Gastroesophageal sphincter (tissue), 4 donors: ENCODE results near the gene DAAM1. TPM values are rescaled to one million over a fixed set of nuclear protein-coding genes. Genes with fewer than 3 reads are reported as not detected.

ENCODE experiments used
- ATAC-seq: fragments of 150-250 bp; one replicate; pipeline ENCODE4 v1.9.1; 2016; ENCODE audit warnings: mild to moderate bottlenecking, moderate library complexity
- H3K27ac ChIP-seq, 4 donors: fragments of 200-600 bp; sonication (generic) in 3 of 4; 1 replicate in 3 of 4; 2 replicates in 1 of 4; pipeline ENCODE4 v1.5.1; 2016 to 2019
- H3K27me3 ChIP-seq: fragments of 200-600 bp; sonication (generic); one replicate; pipeline ENCODE4 v1.5.1; 2019
- H3K36me3 ChIP-seq, 2 donors: fragments of 200-600 bp; sonication (generic); one replicate each; pipeline ENCODE4 v1.5.1; 2019; ENCODE audit warnings: control low read depth in 1 of 2
- H3K4me1 ChIP-seq, 3 donors: fragments of 200-600 bp; sonication (generic); 1 replicate in 2 of 3; 2 replicates in 1 of 3; pipeline ENCODE4 v1.5.1; 2016 to 2019; ENCODE audit warnings: control low read depth in 2 of 3
- H3K4me3 ChIP-seq, 2 donors: fragments of 200-600 bp; sonication (generic); one replicate each; pipeline ENCODE4 v1.5.1; 2019; ENCODE audit warnings: mild to moderate bottlenecking in 1 of 2, moderate library complexity in 1 of 2
- H3K9me3 ChIP-seq, 3 donors: fragments of 200-600 bp; sonication (generic); one replicate each; pipeline ENCODE4 v1.5.1; 2017 to 2019; ENCODE audit warnings: control low read depth in 2 of 3
- EP300 ChIP-seq: sonication (generic); formaldehyde crosslinking; IDR thresholded peaks from one replicate; pipeline ENCODE4 v1.6.1; 2017; ENCODE audit warnings: antibody characterized with exemption, mild to moderate bottlenecking
- POLR2A ChIP-seq, 2 donors: fragments of 450-650 bp; IDR thresholded peaks; one replicate each; pipeline ENCODE4 v1.6.1; 2017; ENCODE audit warnings: antibody characterized with exemption in 2 of 2, mild to moderate bottlenecking in 2 of 2, moderate library complexity in 1 of 2
- POLR2AphosphoS5 ChIP-seq: sonication (generic); formaldehyde crosslinking; IDR thresholded peaks from one replicate; pipeline ENCODE4 v1.6.1; 2017; ENCODE audit warnings: antibody characterized with exemption
- WGBS, 2 donors: methylation state at CpG; one replicate each; pipeline ENCODE4 v1.1.5; 2018; ENCODE audit warnings: low coverage in 1 of 2; 5-methylcytosine and 5-hydroxymethylcytosine counted together
- total RNA-seq, 4 donors: library from RNA; depleted of rRNA; stranded (reverse); fragments of >200 nt; gene quantifications; one replicate each; pipeline ENCODE4 v1.1.0, GENCODE V29; 2016
- TF ChIP-seq, protein P1 (sequence below), 4 experiments: fragments of 200-600 bp in 2 of 4; fragments of 450-650 bp in 2 of 4; sonication (generic) in 1 of 4; IDR thresholded peaks; one replicate each; pipeline ENCODE4 v1.5.1; 2017 to 2019; ENCODE audit warnings: antibody characterized with exemption in 4 of 4, mild to moderate bottlenecking in 2 of 4, moderate library complexity in 2 of 4

The DAAM1 gene
- total RNA-seq, 4 donors from 2014 or later, result 64.0 to 124 (median 87.3) TPM

DNA sequence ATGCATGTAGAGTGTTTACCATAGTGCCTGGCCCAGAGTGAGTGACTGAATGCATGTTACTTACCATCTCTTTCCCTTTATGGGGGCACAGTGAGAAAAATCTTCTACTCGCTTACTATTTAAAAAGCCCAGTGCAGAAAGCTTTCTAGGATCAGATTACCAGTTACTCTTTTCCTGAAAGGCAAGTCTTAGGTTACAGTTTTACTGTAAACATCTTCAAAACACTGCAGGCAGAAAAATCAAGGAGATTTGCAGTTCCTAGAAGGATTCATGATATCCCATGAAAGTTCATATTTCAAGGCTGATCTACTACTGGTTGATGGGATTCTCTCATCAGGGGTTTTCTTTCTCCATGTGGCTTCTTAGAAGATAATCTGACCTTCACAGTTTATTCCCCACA, 29.3 kb upstream of the DAAM1 start:
- Histone ChIP-seq H3K4me3 (no peak overlapping the region), H3K27me3 (no peaks in the 10 kb centered on the region), H3K4me1 (peaks cover 0 to 19% (median 0%) of the 10 kb centered on the region in 3 donors), H3K27ac (no peak overlapping the region), H3K9me3 (no peaks in the 10 kb centered on the region), H3K36me3 (no peaks in the 10 kb centered on the region)
- TF ChIP-seq, protein P1, sequence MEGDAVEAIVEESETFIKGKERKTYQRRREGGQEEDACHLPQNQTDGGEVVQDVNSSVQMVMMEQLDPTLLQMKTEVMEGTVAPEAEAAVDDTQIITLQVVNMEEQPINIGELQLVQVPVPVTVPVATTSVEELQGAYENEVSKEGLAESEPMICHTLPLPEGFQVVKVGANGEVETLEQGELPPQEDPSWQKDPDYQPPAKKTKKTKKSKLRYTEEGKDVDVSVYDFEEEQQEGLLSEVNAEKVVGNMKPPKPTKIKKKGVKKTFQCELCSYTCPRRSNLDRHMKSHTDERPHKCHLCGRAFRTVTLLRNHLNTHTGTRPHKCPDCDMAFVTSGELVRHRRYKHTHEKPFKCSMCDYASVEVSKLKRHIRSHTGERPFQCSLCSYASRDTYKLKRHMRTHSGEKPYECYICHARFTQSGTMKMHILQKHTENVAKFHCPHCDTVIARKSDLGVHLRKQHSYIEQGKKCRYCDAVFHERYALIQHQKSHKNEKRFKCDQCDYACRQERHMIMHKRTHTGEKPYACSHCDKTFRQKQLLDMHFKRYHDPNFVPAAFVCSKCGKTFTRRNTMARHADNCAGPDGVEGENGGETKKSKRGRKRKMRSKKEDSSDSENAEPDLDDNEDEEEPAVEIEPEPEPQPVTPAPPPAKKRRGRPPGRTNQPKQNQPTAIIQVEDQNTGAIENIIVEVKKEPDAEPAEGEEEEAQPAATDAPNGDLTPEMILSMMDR (IDR thresholded peaks at IDR 0.05), result no peak
- no peak for TF ChIP-seq EP300
- no peak for TF ChIP-seq POLR2A (IDR thresholded peaks at IDR 0.05)
- no peak for TF ChIP-seq POLR2AphosphoS5
- WGBS, 2 donors, result 65% methylated on average over 1 of the region's 1 CpG; no CpG with 5 or more reads in 1 of the 2 donors
- no peak for ATAC-seq

DNA sequence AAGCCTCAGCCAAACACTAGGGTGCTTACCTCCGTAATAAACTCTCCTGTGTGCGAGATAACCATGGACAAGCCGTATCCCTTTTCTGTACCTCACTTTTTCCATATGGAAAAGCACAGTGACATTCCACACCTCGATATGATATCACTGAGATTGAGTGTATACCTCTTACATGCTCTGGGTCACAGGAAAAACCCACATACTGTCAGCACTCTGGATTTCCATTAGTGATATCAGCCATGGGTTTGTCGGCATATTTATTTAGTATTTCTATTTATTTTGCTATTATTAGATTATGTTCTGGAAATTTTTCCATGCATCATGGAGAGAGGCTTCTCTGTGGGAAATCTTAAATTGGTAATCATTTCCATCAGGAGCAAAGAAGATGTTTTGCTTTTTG, 28.0 kb upstream of the DAAM1 start:
- H3K9me3 ChIP-seq, result no peaks in the 10 kb centered on the region
- TF ChIP-seq POLR2A (IDR thresholded peaks at IDR 0.05) (no peak), EP300 (no peak), POLR2AphosphoS5 (no peak)
- TF ChIP-seq, protein P1 (IDR thresholded peaks at IDR 0.05), result no peak
- no peak for ATAC-seq
- no peak overlapping the region for H3K4me3 ChIP-seq
- H3K27me3 ChIP-seq, result no peaks in the 10 kb centered on the region
- H3K36me3 ChIP-seq, result no peaks in the 10 kb centered on the region
- no peak overlapping the region for H3K27ac ChIP-seq
- 67 to 71% methylated on average over 5 of the region's 5 CpGs for WGBS, 2 donors
- peaks cover 0 to 19% (median 0%) of the 10 kb centered on the region in 3 donors for H3K4me1 ChIP-seq

DNA sequence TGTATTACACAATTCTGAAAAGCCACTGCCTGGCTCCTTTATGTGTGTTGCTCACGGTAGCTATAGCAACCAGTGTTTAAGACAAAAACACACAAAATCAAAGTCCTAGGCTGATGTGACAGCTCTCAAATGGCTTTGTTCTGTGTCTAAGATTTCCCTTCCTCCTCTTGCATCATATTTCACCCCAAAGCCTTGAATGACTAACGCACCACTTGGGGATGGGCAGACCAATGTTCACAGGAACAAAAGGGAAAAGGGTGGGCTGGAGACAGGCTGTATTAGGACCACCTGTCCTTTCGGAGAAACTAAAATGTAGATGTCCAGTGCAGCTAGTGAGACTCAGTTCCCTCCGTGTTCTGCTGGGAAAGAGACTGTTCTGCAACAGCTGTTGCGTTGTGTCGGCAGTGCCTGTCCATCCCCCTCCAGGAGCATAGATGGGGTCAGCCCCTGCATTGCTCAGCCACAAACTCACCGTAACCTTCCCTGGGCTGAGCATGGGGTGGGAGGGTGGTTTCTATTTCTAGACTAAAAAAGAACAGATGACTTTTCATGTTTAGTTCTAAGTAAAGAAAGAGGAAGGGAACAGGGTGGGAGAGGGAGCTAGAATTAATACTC, 26.8 kb upstream of the DAAM1 start:
- Histone ChIP-seq H3K9me3 (no peaks in the 10 kb centered on the region), H3K4me3 (peak overlapping the region in 1 of 2 donors; percentile 15), H3K27me3 (no peaks in the 10 kb centered on the region), H3K27ac (peak overlapping the region in 3 of 4 donors; percentile 53 to 61 (median 54)), H3K36me3 (no peaks in the 10 kb centered on the region), H3K4me1 (peaks cover 0 to 19% (median 0%) of the 10 kb centered on the region in 3 donors)
- TF ChIP-seq POLR2AphosphoS5, result no peak
- no peak for TF ChIP-seq EP300
- TF ChIP-seq, protein P1 (IDR thresholded peaks at IDR 0.05), result no peak
- no peak for TF ChIP-seq POLR2A (IDR thresholded peaks at IDR 0.05)
- peak; percentile 80 for ATAC-seq
- WGBS, 2 donors, result 21 to 35% methylated on average over 3 to 7 of the region's 7 CpGs

DNA sequence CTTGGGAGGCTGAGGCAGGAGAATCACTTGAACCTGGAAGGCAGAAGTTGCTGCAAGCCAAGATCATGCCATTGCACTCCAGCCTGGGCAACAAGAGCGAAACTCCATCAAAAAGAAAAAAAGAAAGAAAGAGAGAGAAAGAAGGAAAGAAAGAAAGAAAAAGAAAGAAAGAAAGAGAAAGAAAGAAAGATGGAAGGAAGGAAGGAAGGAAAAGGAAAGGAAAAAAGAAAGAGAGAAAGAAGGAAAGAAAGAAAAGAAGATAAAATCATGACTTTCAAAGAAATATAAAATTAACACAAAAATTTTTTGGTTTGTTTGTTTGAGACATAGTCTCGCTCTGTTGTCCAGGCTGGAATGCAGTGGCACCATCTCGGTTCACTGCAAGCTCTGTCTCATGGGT, 22.2 kb upstream of the DAAM1 start:
- Histone ChIP-seq H3K36me3 (no peaks in the 10 kb centered on the region), H3K4me3 (no peak overlapping the region), H3K27ac (no peak overlapping the region), H3K27me3 (no peaks in the 10 kb centered on the region), H3K9me3 (no peaks in the 10 kb centered on the region), H3K4me1 (peaks cover 0 to 12% (median 0%) of the 10 kb centered on the region in 3 donors)
- no peak for TF ChIP-seq POLR2A (IDR thresholded peaks at IDR 0.05)
- TF ChIP-seq POLR2AphosphoS5, result no peak
- TF ChIP-seq, protein P1 (IDR thresholded peaks at IDR 0.05), result no peak
- no peak for TF ChIP-seq EP300
- WGBS, 2 donors, result 83 to 100% methylated on average over 2 of the region's 3 CpGs
- no peak for ATAC-seq

DNA sequence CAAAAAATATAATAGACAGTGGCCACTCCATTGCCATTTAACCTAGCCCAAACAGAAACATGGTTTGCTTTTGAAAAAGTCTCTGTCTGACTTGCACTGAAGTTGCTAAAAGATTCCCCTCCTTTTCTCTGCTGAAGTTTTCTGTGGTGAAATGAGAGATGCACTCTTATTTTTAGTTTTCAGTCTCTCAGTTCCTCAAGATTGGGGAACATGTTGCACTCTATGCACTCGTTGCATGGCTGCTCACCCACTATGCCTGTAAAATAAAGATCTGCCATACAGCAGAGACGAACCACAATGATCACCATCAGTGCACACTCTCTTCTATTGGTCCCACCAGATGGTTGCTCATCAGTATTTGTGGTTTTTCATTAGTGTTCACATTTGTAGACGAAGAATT, 13.1 kb upstream of the DAAM1 start:
- ATAC-seq, result no peak
- H3K36me3 ChIP-seq, result no peaks in the 10 kb centered on the region
- H3K4me1 ChIP-seq, result no peaks in the 10 kb centered on the region
- WGBS, 2 donors, result 80 to 91% methylated on average over 3 of the region's 3 CpGs
- H3K4me3 ChIP-seq, result no peak overlapping the region
- H3K27me3 ChIP-seq, result no peaks in the 10 kb centered on the region
- H3K9me3 ChIP-seq, result no peaks in the 10 kb centered on the region
- TF ChIP-seq EP300, result no peak
- no peak for TF ChIP-seq POLR2A (IDR thresholded peaks at IDR 0.05)
- no peak for TF ChIP-seq POLR2AphosphoS5
- TF ChIP-seq, protein P1 (IDR thresholded peaks at IDR 0.05), result no peak
- H3K27ac ChIP-seq, result no peak overlapping the region
